OCI-M1 (cell line): ENCODE results near the gene AUH.
"Not testable (repeated sequence)": the region's sequence is repeated elsewhere in the genome, so short reads cannot be mapped to it uniquely, and the experiment has no call there.

Experiments
- DNase-seq: peaks from one replicate; lab custom pipeline; 2025; lab: John Stamatoyannopoulos, UW

Gene AUH

GRCh38 chr9:91361291-91362050, at the start of gene AUH:
Gene AUH (minus strand): TSS chr9:91361918. CDS start chr9:91361889, 29 bp downstream.
- DNase-seq: peak; percentile 88

GRCh38 chr9:91411096-91411771, 49.5 kb upstream of the AUH start:
- no peak for DNase-seq

- no peak for DNase-seq
These were observed 48.4 kb upstream of the AUH start for GRCh38 chr9:91410161-91410560.

GRCh38 chr9:91408475-91408874, 46.8 kb upstream of the AUH start:
- DNase-seq: no peak

- DNase-seq: no peak
These were observed 46.0 kb upstream of the AUH start for GRCh38 chr9:91407580-91408318.

GRCh38 chr9:91405343-91406077, 43.8 kb upstream of the AUH start:
- no peak for DNase-seq

GRCh38 chr9:91403665-91404543, 42.2 kb upstream of the AUH start:
- peak; percentile 85 for DNase-seq

- DNase-seq: no peak
These were observed 37.2 kb upstream of the AUH start for GRCh38 chr9:91398926-91399325.

GRCh38 chr9:91395553-91396471, 34.1 kb upstream of the AUH start:
- no peak for DNase-seq

- peak; percentile 34 for DNase-seq
These were observed 33.4 kb upstream of the AUH start for GRCh38 chr9:91395106-91395552.

GRCh38 chr9:91393826-91394225, 32.1 kb upstream of the AUH start:
- no peak for DNase-seq

- peak; percentile 62 for DNase-seq
These were observed 30.7 kb upstream of the AUH start for GRCh38 chr9:91392435-91392834.

- no peak for DNase-seq
These were observed 30.1 kb upstream of the AUH start for GRCh38 chr9:91391818-91392217.

- no peak for DNase-seq
These were observed 29.7 kb upstream of the AUH start for GRCh38 chr9:91391412-91391811.

- not testable (repeated sequence) for DNase-seq
These were observed 28.0 kb upstream of the AUH start for GRCh38 chr9:91389686-91390085.

- DNase-seq: no peak
These were observed 25.0 kb upstream of the AUH start for GRCh38 chr9:91386765-91387164.

- DNase-seq: no peak
These were observed 23.2 kb upstream of the AUH start for GRCh38 chr9:91384954-91385353.

GRCh38 chr9:91383577-91383976, 21.9 kb upstream of the AUH start:
- DNase-seq: no peak

GRCh38 chr9:91382298-91382697, 20.6 kb upstream of the AUH start:
- no peak for DNase-seq

- DNase-seq: peak; percentile 4
These were observed 17.7 kb upstream of the AUH start for GRCh38 chr9:91379426-91379825.
